ENCODE data around the gene MYLIP. TPM values are rescaled to one million over a fixed set of nuclear protein-coding genes. Genes with fewer than 3 reads are reported as not detected.

The MYLIP gene
- total RNA-seq, 4 donors from 2014 or later: 25.9 to 53.0 (median 36.5) TPM

GRCh38 chr6:16121339-16121738, 7.5 kb upstream of the MYLIP start:
- H3K27me3 ChIP-seq: no peaks in the 10 kb centered on the region
- no peaks in the 10 kb centered on the region for H3K9me3 ChIP-seq
- no peaks in the 10 kb centered on the region for H3K36me3 ChIP-seq
- H3K27ac ChIP-seq: no peak overlapping the region
- 98% methylated on average over 3 of the region's 3 CpGs for WGBS
- peaks cover 9% of the 10 kb centered on the region for H3K4me1 ChIP-seq
- TF ChIP-seq POLR2AphosphoS5 (IDR thresholded peaks at IDR 0.05) (no peak), POLR2A (IDR thresholded peaks at IDR 0.05) (no peak), EP300 (IDR thresholded peaks at IDR 0.05) (no peak), CTCF (IDR thresholded peaks at IDR 0.05) (no peak)
- no peak overlapping the region for H3K4me3 ChIP-seq
- DNase-seq (ENCODE audit: low spot score in 2 of 2): no peak

- Histone ChIP-seq H3K27ac (no peak overlapping the region), H3K9me3 (no peaks in the 10 kb centered on the region), H3K36me3 (no peaks in the 10 kb centered on the region), H3K4me3 (no peak overlapping the region), H3K4me1 (peaks cover 9% of the 10 kb centered on the region), H3K27me3 (no peaks in the 10 kb centered on the region)
- TF ChIP-seq POLR2A (IDR thresholded peaks at IDR 0.05) (no peak), POLR2AphosphoS5 (IDR thresholded peaks at IDR 0.05) (no peak), CTCF (IDR thresholded peaks at IDR 0.05) (no peak), EP300 (IDR thresholded peaks at IDR 0.05) (no peak)
- no peak for DNase-seq (ENCODE audit: low spot score in 2 of 2)
Measured at GRCh38 chr6:16122197-16122596, 6.7 kb upstream of the MYLIP start.

GRCh38 chr6:16124198-16125180, 4.4 kb upstream of the MYLIP start:
- H3K4me3 ChIP-seq: no peak overlapping the region
- no peak overlapping the region for H3K27ac ChIP-seq
- no peaks in the 10 kb centered on the region for H3K36me3 ChIP-seq
- no peak for TF ChIP-seq POLR2A (IDR thresholded peaks at IDR 0.05)
- no peak for TF ChIP-seq POLR2AphosphoS5 (IDR thresholded peaks at IDR 0.05)
- no peak for TF ChIP-seq EP300 (IDR thresholded peaks at IDR 0.05)
- no peak for TF ChIP-seq CTCF (IDR thresholded peaks at IDR 0.05)
- WGBS: 39% methylated on average over 6 of the region's 6 CpGs
- H3K4me1 ChIP-seq: peaks cover 9% of the 10 kb centered on the region
- DNase-seq (ENCODE audit: low spot score in 2 of 2): no peak
- no peaks in the 10 kb centered on the region for H3K9me3 ChIP-seq
- no peaks in the 10 kb centered on the region for H3K27me3 ChIP-seq

GRCh38 chr6:16126056-16126455, 2.8 kb upstream of the MYLIP start:
- no peak for TF ChIP-seq POLR2A (IDR thresholded peaks at IDR 0.05)
- no peak for TF ChIP-seq POLR2AphosphoS5 (IDR thresholded peaks at IDR 0.05)
- TF ChIP-seq EP300 (IDR thresholded peaks at IDR 0.05): no peak
- TF ChIP-seq CTCF (IDR thresholded peaks at IDR 0.05): no peak
- peaks cover 16% of the 10 kb centered on the region for H3K4me1 ChIP-seq
- no peaks in the 10 kb centered on the region for H3K9me3 ChIP-seq
- WGBS: 85% methylated on average over 3 of the region's 3 CpGs
- no peak for DNase-seq (ENCODE audit: low spot score in 2 of 2)
- no peaks in the 10 kb centered on the region for H3K27me3 ChIP-seq
- no peak overlapping the region for H3K27ac ChIP-seq
- H3K4me3 ChIP-seq: no peak overlapping the region
- no peaks in the 10 kb centered on the region for H3K36me3 ChIP-seq

GRCh38 chr6:16126861-16127260, 2.0 kb upstream of the MYLIP start:
- Histone ChIP-seq H3K4me3 (no peak overlapping the region), H3K4me1 (peaks cover 24% of the 10 kb centered on the region), H3K27ac (no peak overlapping the region), H3K36me3 (no peaks in the 10 kb centered on the region), H3K27me3 (no peaks in the 10 kb centered on the region), H3K9me3 (no peaks in the 10 kb centered on the region)
- no peak for TF ChIP-seq POLR2A (IDR thresholded peaks at IDR 0.05)
- TF ChIP-seq CTCF (IDR thresholded peaks at IDR 0.05): no peak
- no peak for TF ChIP-seq POLR2AphosphoS5 (IDR thresholded peaks at IDR 0.05)
- TF ChIP-seq EP300 (IDR thresholded peaks at IDR 0.05): no peak
- no peak for DNase-seq (ENCODE audit: low spot score in 2 of 2)
- WGBS: 89% methylated on average over 5 of the region's 5 CpGs
